B cell (primary cell): Measurements from ENCODE around the gene PXN. TPM values are rescaled to one million over a fixed set of nuclear protein-coding genes. Genes with fewer than 3 reads are reported as not detected.

Experiments used
- ATAC-seq: fragments of 200-7000 bp; cut with Tn5 transposase; one replicate; pipeline ENCODE4 v1.10.0; 2021; ENCODE audit warnings: low read depth, mild to moderate bottlenecking, moderate number of reproducible peaks, moderate library complexity
- CTCF ChIA-PET: fragments of 350-600 bp; sonication (Branson Sonifier 250); formaldehyde crosslinking; loops from one replicate; lab custom pipeline; 2021; ENCODE audit warnings: antibody characterized with exemption, inconsistent platforms; lab: Charles Lee
- POLR2A ChIA-PET: fragments of 350-600 bp; sonication (Branson Sonifier 250); formaldehyde crosslinking; loops from one replicate; lab custom pipeline; 2021; ENCODE audit warnings: antibody characterized with exemption; lab: Charles Lee
- DNase-seq: peaks from one replicate; pipeline ENCODE4 v3.0.0; 2013
- H2AFZ ChIP-seq: 2 replicates; pipeline ENCODE4 v1.6.1; 2012; ENCODE audit warnings: mild to moderate bottlenecking, low read depth, low read length; ENCODE audit not compliant: insufficient read depth, poor library complexity, severe bottlenecking
- H3K27ac ChIP-seq, 2 donors: 1 replicate in 1 of 2; 2 replicates in 1 of 2; pipeline ENCODE4 v1.5.1; 2012 to 2013; ENCODE audit warnings: low read length in 2 of 2, mild to moderate bottlenecking in 2 of 2, moderate library complexity in 1 of 2
- H3K27me3 ChIP-seq, 4 experiments: fragments of 200-600 bp in 1 of 4; sonication (generic) in 1 of 4; replicated peaks in 1 of 4; 1 replicate in 2 of 4; 2 replicates in 2 of 4; pipeline versions ENCODE4 v1.6.1 to v1.7.0; 2013 to 2016; ENCODE audit warnings: low read length in 3 of 4, mild to moderate bottlenecking in 2 of 4, mixed read lengths in 1 of 4, moderate library complexity in 1 of 4; ENCODE audit not compliant: insufficient read depth in 4 of 4, control insufficient read depth in 3 of 4; ENCODE audit errors: control extremely low read depth in 1 of 4
- H3K36me3 ChIP-seq, 2 experiments: replicated peaks in 1 of 2; 1 replicate in 1 of 2; 2 replicates in 1 of 2; pipeline versions ENCODE4 v1.6.1 to v1.7.1; 2013; ENCODE audit warnings: low read length in 1 of 2; ENCODE audit not compliant: insufficient read depth in 2 of 2, control insufficient read depth in 1 of 2; ENCODE audit errors: control extremely low read depth in 1 of 2, extremely low read depth in 1 of 2
- H3K4me1 ChIP-seq, 2 donors: fragments of 200-600 bp in 1 of 2; sonication (generic) in 1 of 2; 1 replicate in 1 of 2; 2 replicates in 1 of 2; pipeline versions ENCODE4 v1.5.1 to v1.6.1; 2013 to 2017; ENCODE audit warnings: low read length in 2 of 2; ENCODE audit not compliant: control insufficient read depth in 2 of 2, insufficient read depth in 2 of 2
- H3K4me2 ChIP-seq: replicated peaks from 2 replicates; pipeline ENCODE3; 2012; ENCODE audit warnings: mild to moderate bottlenecking, low read depth, low read length; ENCODE audit not compliant: poor library complexity, severe bottlenecking
- H3K4me3 ChIP-seq, 5 experiments: fragments of 200-600 bp in 1 of 5; sonication (generic) in 1 of 5; 1 replicate in 3 of 5; 2 replicates in 2 of 5; pipeline versions ENCODE4 v1.5.1 to v1.7.0; 2011 to 2016; ENCODE audit warnings: low read length in 4 of 5, mild to moderate bottlenecking in 4 of 5, low read depth in 2 of 5, control low read depth in 1 of 5, moderate library complexity in 1 of 5; ENCODE audit not compliant: insufficient read depth in 1 of 5; ENCODE audit errors: control extremely low read depth in 1 of 5, extremely low read depth in 1 of 5
- H3K79me2 ChIP-seq: fragments of 200-600 bp; sonication (generic); one replicate; pipeline ENCODE4 v1.6.0; 2016; ENCODE audit warnings: low read length; ENCODE audit not compliant: control insufficient read depth, insufficient read depth
- H3K9ac ChIP-seq: fragments of 200-600 bp; sonication (generic); 2 replicates; pipeline ENCODE4 v1.6.1; 2017; ENCODE audit warnings: mild to moderate bottlenecking, low read length, moderate library complexity
- H3K9me3 ChIP-seq, 3 donors: one replicate each; pipeline versions ENCODE4 v1.6.1 to v1.7.1; 2013; ENCODE audit warnings: low read length in 2 of 3; ENCODE audit not compliant: control insufficient read depth in 2 of 3, insufficient read depth in 1 of 3; ENCODE audit errors: control extremely low read depth in 1 of 3
- H4K20me1 ChIP-seq: 2 replicates; pipeline ENCODE4 v1.6.0; 2012; ENCODE audit warnings: mild to moderate bottlenecking, low read length; ENCODE audit not compliant: insufficient read depth, control insufficient read depth, poor library complexity, severe bottlenecking
- H3K27ac Mint-ChIP-seq: one replicate; pipeline ENCODE4 v1.8.0; 2021; ENCODE audit warnings: mixed read lengths
- H3K27me3 Mint-ChIP-seq: one replicate; pipeline ENCODE4 v1.8.0; 2021; ENCODE audit warnings: mixed read lengths
- H3K4me1 Mint-ChIP-seq: one replicate; pipeline ENCODE4 v1.8.0; 2021; ENCODE audit warnings: mixed read lengths
- H3K4me3 Mint-ChIP-seq: one replicate; pipeline ENCODE4 v1.8.0; 2021; ENCODE audit warnings: mixed read lengths
- H3K9me3 Mint-ChIP-seq: one replicate; pipeline ENCODE4 v1.8.0; 2022; ENCODE audit warnings: mixed read lengths; ENCODE audit not compliant: insufficient read depth
- EZH2 ChIP-seq: IDR thresholded peaks from 2 replicates; pipeline ENCODE4 v1.6.1; 2012; ENCODE audit warnings: borderline replicate concordance, low read depth, mild to moderate bottlenecking, moderate library complexity, low read length; ENCODE audit not compliant: insufficient read depth, poor library complexity, severe bottlenecking
- WGBS: methylation state at CpG from one replicate; pipeline ENCODE4 v1.1.5; 2013; ENCODE audit warnings: missing lambda C conversion rate; ENCODE audit not compliant: insufficient coverage; 5-methylcytosine and 5-hydroxymethylcytosine counted together
- intact Hi-C: fragments of 100-400 bp; cut with micrococcal nuclease; formaldehyde crosslinking; loops from one replicate; pipeline ENCODE4 v1.10.0; 2022
- polyA plus RNA-seq: library from polyadenylated mRNA; depleted of rRNA; stranded (reverse); fragments of >200 nt; gene quantifications from 2 replicates; pipeline ENCODE4 v1.2.3, GENCODE V29; 2012
- total RNA-seq, 2 donors: library from RNA; stranded (reverse); fragments of 120-200 nt in 1 of 2; gene quantifications; 1 replicate in 1 of 2; 2 replicates in 1 of 2; pipeline versions ENCODE4 v1.2.3 to v1.2.4, GENCODE V29; 2013 to 2022
- TF ChIP-seq, protein P1 (sequence below): fragments of 200-600 bp; IDR thresholded peaks from one replicate; pipeline ENCODE4 v1.8.0; 2022; ENCODE audit warnings: antibody characterized with exemption, mild to moderate bottlenecking

The PXN gene
- total and polyA plus RNA-seq, 2 donors (not counting 1 experiment from before 2014, with no cell fraction given), result 2.0 to 3.1 TPM

DNA sequence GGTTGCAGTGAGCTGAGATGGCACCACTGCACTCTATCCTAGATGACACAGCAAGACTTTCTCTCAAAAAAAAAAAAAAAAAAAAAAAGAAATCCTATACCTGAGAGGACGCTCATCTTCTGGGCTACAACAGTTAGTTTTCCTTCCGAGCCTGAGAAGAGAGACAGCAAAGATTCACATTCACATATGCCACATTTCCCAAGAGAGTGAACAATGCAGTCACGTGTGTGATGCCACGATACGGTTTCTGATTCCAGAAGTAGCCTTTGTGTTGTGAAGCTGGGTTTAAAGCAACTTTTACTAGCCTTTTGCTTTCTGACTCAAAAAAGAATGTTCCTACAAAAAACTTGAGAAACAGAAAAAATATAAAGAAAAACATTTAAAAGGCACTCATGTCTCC is 90.5 kb downstream of the PXN start:
- H3K27me3 Mint-ChIP-seq, result no peaks in the 10 kb centered on the region
- CTCF ChIA-PET, result interaction anchor here (0.6 kb wide), 1 partner anchor 56 kb away, joined by 4 read pairs; no protein-coding TSS in a partner anchor
- WGBS, result 0% methylated on average over 2 of the region's 5 CpGs
- Histone ChIP-seq H3K9ac (no peak overlapping the region), H3K4me2 (no peak overlapping the region), H2AFZ (no peak overlapping the region), H3K27me3 (no peaks in the 10 kb centered on the region), H3K4me3 (no peak overlapping the region), H3K36me3 (peaks cover 3 to 78% of the 10 kb centered on the region in 2 experiments), H3K4me1 (peaks cover 0 to 9% of the 10 kb centered on the region in 2 donors), H3K79me2 (peaks cover 14% of the 10 kb centered on the region), H4K20me1 (peaks cover 7% of the 10 kb centered on the region), H3K27ac (no peak overlapping the region), H3K9me3 (no peaks in the 10 kb centered on the region)
- TF ChIP-seq EZH2, result no peak
- TF ChIP-seq, protein P1, sequence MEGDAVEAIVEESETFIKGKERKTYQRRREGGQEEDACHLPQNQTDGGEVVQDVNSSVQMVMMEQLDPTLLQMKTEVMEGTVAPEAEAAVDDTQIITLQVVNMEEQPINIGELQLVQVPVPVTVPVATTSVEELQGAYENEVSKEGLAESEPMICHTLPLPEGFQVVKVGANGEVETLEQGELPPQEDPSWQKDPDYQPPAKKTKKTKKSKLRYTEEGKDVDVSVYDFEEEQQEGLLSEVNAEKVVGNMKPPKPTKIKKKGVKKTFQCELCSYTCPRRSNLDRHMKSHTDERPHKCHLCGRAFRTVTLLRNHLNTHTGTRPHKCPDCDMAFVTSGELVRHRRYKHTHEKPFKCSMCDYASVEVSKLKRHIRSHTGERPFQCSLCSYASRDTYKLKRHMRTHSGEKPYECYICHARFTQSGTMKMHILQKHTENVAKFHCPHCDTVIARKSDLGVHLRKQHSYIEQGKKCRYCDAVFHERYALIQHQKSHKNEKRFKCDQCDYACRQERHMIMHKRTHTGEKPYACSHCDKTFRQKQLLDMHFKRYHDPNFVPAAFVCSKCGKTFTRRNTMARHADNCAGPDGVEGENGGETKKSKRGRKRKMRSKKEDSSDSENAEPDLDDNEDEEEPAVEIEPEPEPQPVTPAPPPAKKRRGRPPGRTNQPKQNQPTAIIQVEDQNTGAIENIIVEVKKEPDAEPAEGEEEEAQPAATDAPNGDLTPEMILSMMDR, result no peak
- H3K27ac Mint-ChIP-seq, result no peak overlapping the region
- no peak overlapping the region for H3K4me3 Mint-ChIP-seq
- POLR2A ChIA-PET, result interaction anchor here (0.7 kb wide), 1 partner anchor 56 kb away, joined by 6 read pairs; no protein-coding TSS in a partner anchor
- H3K9me3 Mint-ChIP-seq, result no peaks in the 10 kb centered on the region
- H3K4me1 Mint-ChIP-seq, result peaks cover 11% of the 10 kb centered on the region
- intact Hi-C loops, result no loop called here
- peak; percentile 69 for ATAC-seq
- peak; percentile 42 for DNase-seq

GRCh38 chr12:120172053-120172452 is 93.5 kb downstream of the PXN start:
- Mint-ChIP-seq H3K4me3 (no peak overlapping the region), H3K27ac (no peak overlapping the region), H3K27me3 (no peaks in the 10 kb centered on the region), H3K9me3 (no peaks in the 10 kb centered on the region), H3K4me1 (peaks cover 11% of the 10 kb centered on the region)
- H4K20me1 ChIP-seq, result no peaks in the 10 kb centered on the region
- no peaks in the 10 kb centered on the region for H3K9me3 ChIP-seq
- H3K4me3 ChIP-seq, result no peak overlapping the region
- H3K27me3 ChIP-seq, result no peaks in the 10 kb centered on the region
- intact Hi-C loops, result no loop called here
- DNase-seq (no peak), ATAC-seq (no peak)
- peaks cover 10 to 78% of the 10 kb centered on the region in 2 experiments for H3K36me3 ChIP-seq
- peaks cover 1% of the 10 kb centered on the region for H3K79me2 ChIP-seq
- no peak for TF ChIP-seq EZH2
- TF ChIP-seq, protein P1, result no peak
- POLR2A ChIA-PET, result no interaction called here
- peaks cover 0 to 9% of the 10 kb centered on the region in 2 donors for H3K4me1 ChIP-seq
- no peak overlapping the region for H2AFZ ChIP-seq
- no peak overlapping the region for H3K9ac ChIP-seq
- CTCF ChIA-PET, result no interaction called here
- no peak overlapping the region for H3K27ac ChIP-seq
- no peak overlapping the region for H3K4me2 ChIP-seq
- no CpG with 5 or more reads among the region's 3 CpGs for WGBS
